Activated naive CD4-positive, alpha-beta T cell treated with Interleukin-2 at 50 U/mL for 16 hours (primary cell): Measurements from ENCODE around the gene ADAM23.

Experiments used
- DNase-seq: peaks from one replicate; pipeline ENCODE4 v3.0.0-alpha.2; 2020

The ADAM23 gene

GRCh38 chr2:206665251-206665650 is 221.9 kb downstream of the ADAM23 start:
- no peak for DNase-seq
